ENCODE measurements around the gene PIWIL4.

Gene PIWIL4

DNA sequence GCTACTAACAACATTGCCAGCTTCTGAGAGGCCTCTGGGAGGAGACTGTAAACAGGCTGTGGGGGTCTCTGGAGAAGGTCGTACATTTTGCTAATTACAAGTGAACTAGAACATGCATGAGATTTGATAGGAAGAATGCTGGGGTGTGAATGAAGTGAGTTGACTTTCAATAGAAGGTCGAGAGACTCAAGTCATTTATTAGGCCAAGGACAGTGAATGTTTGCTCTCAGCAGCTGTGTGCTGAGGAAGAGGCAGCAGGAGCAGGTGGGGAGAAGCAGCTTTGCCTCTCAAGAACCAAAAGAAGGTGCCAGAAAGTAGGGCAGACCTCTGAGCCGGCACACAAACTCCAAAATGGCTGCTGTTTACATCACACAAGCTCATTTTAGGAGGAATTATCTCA lies 91.7 kb downstream of the PIWIL4 start:
- in situ Hi-C loops (cut with HindIII; ENCODE audit: low sequenced_read_pairs), result no loop called here

DNA sequence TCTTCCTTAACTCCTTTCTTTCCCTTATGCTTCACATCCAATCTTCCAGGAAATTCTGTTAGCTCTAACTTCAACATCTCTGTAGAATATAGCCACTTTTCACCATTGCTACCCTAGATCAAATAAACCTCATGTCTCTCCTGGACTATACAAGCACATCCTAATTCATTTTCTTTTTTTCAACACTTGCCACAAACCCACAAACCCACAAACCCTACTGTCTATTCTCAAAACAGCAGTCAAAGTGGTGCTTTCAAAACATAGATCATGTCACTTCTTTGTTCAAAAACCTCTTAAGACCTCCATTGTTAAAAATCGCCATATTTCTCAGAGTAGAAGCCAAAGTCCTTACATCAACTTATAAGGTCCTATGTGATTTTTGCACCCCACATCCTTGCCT lies 94.3 kb downstream of the PIWIL4 start:
- in situ Hi-C loops (cut with HindIII; ENCODE audit: low sequenced_read_pairs), result no loop called here

DNA sequence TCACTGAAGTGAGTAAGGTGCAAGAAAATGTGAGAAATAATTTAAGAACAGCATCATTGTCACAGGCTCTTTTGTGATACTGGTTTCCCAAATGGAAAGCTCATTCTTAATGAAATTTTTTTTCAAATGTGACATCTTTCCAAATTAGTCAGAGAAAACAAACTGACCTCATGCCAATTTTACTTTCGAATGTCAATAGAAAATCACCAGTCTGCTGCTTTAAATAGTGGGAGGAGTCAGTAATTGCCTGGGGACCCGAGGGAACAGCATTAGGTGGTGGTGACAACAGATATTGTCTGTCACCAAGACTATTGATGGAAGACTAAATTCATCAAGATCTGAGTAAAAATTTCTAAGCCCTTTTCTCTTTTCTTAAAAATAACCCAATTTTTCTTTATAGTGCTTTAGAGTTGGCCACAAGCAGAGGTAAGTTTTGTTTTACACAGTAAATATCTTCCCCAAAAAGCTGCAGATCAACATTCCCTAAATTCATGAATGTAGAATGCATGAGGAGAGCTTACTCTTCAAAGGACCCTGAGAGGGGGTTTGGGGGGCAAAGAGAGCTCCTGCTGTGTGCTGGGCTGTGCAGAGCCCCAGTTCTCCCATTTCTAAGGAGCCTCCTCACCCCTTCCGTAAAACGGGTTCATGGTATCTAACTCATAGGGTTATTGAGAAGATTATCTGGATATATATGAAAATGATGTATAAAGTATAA lies 95.1 kb downstream of the PIWIL4 start:
- in situ Hi-C loops (cut with HindIII; ENCODE audit: low sequenced_read_pairs), result no loop called here

DNA sequence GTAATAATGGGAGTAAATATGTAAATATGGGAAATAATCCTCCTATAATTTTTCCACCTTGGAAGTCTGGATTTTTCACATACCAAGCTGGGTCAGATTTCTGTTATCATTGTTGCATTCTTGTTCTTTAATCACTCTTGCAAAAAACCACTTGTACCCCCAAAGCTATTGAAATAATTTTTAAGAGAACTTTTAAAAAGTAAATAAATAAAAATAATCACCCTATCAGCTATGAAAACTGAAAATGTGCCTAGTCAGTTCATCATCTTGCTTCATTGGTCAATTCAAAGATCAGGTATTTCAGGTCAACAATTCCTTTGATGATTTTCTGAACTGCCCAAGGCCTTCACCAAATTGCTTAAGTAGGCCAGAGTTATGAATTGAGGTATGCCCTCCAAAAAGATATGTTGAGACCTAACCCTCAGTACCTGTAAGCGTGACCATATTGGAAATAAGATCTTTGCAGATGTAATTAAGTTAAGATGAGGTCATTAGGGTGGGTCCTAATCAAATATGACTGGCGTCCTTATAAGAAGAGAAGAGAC lies 95.8 kb downstream of the PIWIL4 start:
- in situ Hi-C loops (cut with HindIII; ENCODE audit: low sequenced_read_pairs), result no loop called here

DNA sequence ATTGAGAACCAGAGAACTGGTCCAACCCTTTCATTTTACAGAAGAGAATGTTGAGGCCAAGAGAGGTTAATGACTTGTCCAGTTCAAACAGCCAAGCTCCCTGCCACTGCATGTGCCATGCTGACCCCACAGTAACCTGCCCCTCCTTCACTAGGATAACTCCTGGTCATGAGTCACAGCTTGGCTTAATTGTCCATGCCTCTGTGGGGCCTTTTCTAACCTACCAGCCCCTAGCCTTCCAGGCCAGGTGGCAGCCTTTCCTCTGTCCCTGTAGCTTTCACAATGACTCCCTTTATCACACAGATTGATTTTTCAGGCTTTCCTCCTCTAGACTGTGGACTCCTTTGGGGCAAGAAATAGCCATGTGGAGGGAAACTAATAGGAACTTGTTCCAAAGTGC lies 97.2 kb downstream of the PIWIL4 start:
- in situ Hi-C loops (cut with HindIII; ENCODE audit: low sequenced_read_pairs), result no loop called here

DNA sequence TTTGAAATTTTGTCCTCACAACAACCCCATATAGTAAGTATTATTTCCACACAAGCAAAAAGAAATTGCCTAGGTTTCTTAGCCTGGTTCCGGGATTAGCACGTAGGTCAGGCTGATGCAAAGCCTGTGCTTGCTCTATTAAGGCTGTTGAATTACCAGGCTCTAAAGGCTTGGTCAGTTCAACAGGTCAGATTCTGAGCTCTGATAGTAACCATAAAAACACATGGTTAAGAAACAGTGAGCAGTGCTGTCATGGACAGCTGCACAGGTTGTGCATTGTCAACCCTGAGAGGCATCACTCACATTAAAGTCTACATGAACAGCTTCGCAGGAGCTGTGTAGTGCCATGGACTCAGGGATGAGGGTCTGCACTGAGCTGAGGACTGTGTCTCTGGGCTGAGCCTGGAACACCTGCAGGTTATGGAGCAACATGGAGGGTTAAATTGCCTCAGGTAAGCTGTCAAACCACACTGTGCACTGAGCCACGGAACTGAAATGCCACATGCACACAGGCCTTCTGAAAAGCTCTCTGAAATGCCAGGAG lies 98.0 kb downstream of the PIWIL4 start:
- in situ Hi-C loops (cut with HindIII; ENCODE audit: low sequenced_read_pairs), result no loop called here

DNA sequence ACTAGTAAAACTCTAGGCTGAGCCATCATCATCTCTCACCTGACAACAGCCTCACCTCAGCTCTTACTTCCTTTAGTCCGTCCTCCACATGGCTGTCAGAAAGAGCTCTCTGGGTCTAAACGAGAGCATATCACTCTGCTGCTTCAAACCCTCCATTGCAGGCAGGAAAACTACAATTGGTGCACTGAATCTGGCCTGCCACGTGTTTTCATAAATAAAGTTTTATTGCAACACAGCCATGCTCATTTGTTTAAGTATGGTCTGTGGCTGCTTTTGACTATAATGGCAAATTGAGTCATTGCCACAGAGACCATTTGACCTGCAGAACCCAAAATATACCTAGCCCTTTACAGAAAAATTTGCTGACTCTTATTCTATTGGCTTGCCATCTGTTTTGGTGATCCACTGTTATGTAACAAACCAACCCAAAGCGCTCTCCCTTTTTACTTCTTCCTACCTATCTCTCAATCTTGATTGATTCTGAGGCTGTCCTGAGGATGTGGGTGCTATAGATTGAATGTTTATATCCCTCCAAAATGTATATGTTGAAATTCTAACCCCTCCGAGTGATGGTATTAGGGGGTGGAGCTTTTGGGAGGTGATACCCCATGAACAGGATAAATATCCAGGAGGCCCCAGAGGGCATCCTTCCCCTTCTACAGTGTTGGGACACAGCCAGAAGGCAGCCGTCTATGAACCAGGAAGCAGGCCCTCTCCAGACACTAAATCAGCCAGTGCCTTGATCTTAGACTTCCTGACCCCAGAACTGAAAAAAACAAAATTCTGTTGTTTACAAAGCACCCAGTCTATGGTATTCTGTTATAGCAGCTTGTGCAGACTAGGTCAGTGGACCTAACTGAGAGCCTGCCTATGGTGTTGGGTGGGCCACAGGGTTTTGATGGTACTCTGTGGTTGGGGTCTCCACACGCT lies 99.9 kb downstream of the PIWIL4 start:
- in situ Hi-C loops (cut with HindIII; ENCODE audit: low sequenced_read_pairs), result no loop called here

DNA sequence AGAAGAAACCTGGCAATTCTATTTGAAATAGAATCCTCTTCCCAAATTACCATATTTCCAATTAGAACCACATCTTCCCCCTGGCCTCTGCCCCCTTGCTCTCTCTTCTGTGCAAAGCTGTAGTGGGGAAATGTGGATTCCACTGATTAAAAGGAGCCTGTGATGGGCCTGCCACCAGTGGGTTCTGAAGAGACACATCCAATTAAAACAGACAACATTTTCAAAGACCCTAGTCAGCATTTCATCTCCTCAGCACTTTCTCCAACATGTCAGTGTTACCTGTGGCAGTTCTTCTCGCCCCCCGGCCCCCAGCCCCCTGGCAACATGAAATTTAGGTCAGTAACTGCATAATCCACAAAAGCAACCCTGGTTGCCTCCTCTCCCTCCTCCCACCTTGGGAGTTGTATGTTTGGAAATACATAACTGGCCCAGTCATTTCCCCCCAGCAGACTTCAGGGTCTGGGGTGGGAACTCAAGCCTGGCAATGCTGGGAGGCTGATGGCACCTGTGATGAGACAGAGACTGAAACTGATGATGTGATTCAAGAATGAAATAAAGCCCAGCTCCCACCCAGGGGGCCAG lies 101.1 kb downstream of the PIWIL4 start:
- in situ Hi-C loops (cut with HindIII; ENCODE audit: low sequenced_read_pairs), result no loop called here

DNA sequence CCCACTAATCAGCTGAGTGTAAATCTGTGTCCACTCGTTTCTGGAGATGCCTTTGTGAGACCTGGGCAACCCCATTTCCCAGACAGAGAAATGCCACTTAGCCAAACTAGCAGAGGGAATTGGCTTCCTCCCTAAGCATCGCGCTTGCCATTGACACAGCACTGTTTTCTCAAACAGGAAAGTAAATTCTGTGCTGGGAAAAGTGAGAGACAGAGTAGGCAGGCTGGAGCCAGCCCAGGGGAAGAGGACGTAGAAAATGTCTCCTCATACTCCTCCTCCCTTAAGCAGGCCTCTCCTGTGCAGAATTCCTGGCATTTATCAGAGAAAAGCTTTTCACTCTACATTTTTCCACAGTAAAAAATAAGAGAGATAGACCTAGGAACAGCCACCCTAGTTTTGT lies 101.9 kb downstream of the PIWIL4 start:
- in situ Hi-C loops (cut with HindIII; ENCODE audit: low sequenced_read_pairs), result no loop called here

Measured in DLD1 (cell line).